HUDEP-2 (cell line): Measurements from ENCODE around the gene TUBA4A.

Experiments
- DNase-seq, 76 experiments: peaks; one replicate each; lab custom pipeline; 2025; ENCODE audit not compliant: unreplicated experiment in 76 of 76; lab: John Stamatoyannopoulos, UW

The TUBA4A gene

DNA sequence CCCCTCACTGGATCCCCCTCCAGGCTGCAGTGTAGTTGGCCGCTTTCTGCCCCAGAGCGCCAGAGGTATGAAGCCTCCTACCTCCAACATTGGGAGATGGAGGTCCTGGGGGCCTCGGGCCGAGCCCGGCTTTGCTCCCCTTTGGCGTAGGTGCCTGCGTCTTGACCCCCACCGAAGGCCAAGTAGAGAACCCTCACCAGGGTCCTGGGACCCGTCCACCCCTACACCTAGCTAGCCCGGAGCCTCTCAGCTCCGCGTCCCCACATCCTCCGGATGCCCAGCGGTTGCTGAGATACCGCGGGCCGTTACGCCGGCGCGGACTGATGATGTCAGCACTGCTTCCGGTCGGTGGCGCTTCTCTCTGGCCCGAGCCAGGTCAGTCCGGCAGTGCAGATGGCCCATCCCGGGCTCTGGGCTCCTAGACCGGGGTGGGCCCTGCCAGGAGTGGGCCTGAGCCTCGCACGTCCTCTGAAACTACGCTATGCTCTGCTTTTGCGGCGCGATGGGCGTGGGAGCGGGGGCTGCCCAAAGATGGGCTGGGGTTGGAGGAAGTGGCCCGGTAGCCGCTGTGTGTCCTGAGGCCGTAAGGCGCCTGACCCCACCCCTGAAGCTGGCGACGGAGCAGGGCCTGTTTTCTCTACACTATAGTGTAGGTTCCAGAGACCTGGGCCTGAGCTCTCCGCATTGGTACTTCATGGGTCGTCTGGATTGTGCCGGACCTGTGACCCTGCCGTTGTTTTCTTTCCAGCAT is 8.4 kb downstream of the TUBA4A start, which contains the start of the genes GLB1L and STK16:
Gene GLB1L (minus strand): TSS at position 297 of the 751 bp plus-strand sequence. CDS start 1,871 bp downstream, outside the sequence.
Gene STK16 (plus strand): TSS at position 332 of the 751 bp plus-strand sequence. CDS start 521 bp downstream, outside the sequence.
- peak in 75 of 76 experiments; percentile 27 to 92 (median 77) for DNase-seq

DNA sequence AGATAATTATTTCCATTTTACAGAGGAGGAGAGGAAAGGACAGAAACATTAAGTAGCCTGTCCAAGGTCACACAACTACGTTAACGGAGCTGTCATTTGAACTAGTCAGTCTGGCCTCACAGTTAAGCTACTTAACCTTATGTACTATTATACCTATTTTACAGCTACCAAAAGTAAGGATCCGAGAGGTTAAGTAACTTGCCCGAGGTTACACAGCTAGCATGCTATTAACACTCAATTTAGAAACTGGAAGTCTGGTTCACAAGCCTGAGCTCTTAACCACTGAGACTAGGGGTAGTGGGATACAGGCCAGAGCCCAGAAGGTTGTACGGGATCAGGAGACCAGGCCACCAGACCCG is 8.9 kb downstream of the TUBA4A start:
- no peak for DNase-seq

DNA sequence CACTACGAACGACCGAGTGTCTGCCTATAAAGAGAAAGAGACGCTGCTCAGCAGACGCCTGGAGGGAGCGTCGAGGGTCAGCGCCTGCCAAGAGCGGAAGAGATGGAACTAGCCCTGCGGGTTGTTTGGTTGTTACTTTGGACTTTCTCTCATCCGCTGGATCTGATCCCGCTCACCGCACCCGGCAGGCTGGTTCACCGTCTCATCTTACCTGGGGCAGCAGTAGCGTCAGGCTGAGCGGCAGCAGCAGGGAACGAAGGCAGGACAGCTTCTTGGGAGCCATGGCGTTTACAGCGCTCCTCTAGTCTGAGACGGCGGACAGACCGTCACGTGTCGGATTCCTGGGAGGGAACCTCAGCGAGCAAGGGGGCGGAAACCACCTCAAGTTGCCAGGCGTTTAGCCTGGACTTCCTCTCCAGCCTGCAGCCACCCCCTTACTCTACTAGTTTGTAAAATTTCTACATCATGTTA is 10.4 kb downstream of the TUBA4A start:
- DNase-seq, result no peak

DNA sequence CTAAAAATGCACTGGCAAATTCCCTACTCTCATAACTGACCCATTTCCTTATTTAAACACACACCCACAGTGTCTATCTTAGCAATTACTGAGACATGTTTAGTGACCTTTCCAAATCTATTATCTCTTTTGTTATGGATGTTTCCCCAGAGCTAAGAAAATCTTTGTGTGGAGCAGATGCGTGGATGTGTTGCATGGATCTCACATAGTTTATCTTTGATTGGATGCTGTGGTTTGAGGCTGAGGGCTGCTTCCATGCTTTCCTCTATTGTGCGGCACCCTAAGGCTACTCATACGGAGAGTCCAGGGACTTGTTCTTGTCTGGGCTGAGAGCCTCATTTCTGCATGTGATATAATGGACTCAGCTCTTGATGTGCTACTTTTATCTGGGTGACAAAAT is 19.4 kb downstream of the TUBA4A start:
- no peak for DNase-seq

DNA sequence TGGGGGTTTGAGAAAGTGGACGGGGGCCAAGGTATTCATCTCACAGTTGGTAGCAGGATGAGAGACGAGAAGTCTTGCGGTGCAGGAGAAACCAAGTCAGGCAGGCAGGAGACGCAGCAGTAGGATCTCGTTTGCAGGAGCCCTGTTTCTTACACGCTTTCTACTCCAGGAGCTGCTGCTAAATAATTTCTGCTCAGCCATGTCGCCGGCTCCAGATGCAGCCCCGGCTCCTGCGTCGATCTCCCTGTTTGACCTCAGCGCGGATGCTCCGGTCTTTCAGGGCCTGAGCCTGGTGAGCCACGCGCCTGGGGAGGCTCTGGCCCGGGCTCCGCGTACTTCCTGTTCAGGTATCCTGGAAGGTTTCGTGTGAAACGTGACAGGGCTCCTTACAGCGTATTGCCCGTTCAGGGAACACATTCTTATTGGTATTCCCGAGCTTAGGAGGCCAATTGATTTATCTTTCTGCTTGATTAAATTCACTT is 23.6 kb downstream of the TUBA4A start:
- DNase-seq, result peak in 35 of 76 experiments; percentile 1 to 61 (median 25)

DNA sequence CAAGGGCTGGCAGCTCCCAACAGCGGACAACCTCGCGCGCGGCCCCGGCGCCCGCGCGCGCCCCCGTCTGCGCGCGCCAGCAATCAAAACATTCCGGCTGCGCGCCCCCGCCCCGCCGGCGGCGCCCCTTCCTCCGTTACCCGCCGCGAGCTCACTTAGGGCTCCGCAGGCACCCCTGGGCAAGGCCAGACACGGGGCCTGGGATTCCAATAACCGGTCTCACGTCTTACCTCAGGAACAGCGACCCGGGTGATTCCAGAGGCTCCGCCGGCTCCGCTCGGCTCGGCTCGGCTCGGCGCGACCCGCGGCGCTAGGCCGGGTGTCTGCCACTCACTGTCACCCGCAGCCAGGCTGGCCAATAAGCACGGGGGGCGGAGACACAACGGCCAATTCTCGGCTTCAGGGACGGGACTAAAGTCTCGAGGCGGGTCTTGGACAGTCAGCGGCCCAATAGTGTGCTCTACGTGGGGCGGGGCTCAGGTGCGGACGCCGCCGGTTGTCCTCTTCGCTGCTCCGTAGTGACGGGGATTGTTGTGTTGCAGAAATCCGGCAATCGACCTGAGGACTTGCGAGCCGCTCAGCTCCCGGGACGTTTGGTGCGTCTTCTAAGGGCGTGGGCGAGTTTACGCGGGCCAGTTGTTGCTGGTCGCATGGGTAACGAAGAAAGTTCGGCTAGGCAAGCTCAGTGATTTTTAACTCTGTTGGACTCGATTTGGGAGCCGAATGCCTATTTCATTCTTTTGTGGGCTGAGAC is 24.2 kb downstream of the TUBA4A start, which contains the start of the genes ANKZF1 and ATG9A:
Gene ANKZF1 (plus strand): TSS at position 502 of the 754 bp plus-strand sequence. CDS start 452 bp downstream, outside the sequence.
Gene ATG9A (minus strand): TSS at position 332 of the 754 bp plus-strand sequence. CDS start 1,612 bp downstream, outside the sequence.
- DNase-seq, result peak in 75 of 76 experiments; percentile 53 to 99 (median 97)

DNA sequence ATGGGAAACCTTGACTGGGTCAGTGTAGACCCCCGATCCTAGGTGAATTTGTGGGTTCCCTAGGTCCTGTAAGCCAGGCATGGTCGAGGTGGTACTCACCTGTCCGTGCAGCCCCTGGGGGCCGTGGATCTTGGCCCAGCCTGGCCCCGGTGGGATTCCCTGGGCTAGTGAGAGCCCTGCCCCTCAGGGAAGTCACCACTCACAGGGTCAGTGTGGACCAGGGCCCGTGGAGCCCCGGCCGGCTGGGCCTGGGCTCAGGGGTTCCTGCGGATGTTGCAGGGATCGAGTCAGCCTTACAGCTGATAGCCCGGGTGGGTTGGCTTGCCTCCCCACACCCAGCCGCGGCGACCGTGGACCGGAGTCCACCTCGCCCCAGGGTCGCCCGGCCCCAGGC is 24.8 kb downstream of the TUBA4A start:
- peak in 1 of 76 experiments; percentile 4 for DNase-seq

DNA sequence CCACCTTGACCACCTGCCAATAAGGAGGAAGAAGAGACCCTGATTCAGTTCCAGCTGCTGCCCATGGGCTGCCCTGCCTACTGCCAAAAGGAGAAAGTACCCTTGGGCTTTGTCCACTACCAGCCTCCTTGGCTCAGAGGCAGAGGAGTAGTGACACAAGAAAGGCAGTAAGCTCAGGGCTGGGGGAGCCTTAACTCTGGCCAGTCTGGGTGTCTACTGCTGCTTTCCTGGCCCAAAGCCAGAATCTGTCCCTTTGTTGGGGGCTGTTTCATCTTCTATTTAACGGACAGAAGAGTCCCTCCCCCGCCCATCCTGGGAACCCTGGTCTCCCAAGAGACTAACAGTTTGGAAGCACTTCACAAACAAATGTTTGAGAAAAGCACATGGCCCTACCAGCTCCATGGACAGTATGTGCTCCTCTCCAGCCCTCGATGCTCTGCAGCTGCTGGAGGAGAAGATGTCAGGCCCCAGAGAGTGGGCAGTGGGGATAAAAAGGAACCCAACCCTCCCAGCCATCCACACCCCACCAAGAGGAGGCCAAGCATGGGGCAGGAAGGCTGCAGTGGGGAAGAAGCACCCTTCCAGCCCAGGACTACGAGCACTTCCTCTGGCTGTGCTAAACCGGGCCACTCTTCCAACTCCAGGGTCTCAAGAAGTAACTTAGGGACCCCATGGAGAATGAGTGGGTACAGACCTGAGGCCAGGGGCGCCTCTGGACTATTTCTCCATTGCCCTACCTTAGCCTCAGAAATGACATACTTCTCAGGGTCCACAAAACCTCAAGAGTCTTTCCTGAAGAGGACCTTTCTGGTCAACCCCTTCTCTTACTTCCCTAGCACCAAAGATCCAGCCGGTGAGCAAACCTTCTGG is 25.4 kb downstream of the TUBA4A start:
- peak in 9 of 76 experiments; percentile 7 to 34 (median 21) for DNase-seq

DNA sequence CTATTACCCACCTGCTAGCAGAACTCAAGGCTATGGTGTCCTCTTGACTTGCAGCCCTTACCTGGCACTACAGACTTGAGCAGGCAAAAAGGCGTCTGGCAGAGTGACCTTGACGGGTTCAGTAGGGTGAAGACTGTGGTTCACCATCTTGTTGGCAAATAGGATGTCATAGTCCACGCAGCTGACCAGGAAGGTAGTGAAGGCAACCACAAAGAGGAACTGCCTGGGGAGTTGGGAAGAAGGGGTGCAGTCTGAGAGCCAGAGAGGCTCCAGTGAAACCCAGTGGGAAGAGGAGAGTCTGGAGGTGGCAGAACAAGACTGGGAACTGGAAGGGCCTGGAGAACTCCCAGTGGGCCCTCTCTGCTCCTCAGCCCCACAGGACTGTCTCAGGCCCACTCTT is 28.4 kb downstream of the TUBA4A start:
- DNase-seq, result no peak

DNA sequence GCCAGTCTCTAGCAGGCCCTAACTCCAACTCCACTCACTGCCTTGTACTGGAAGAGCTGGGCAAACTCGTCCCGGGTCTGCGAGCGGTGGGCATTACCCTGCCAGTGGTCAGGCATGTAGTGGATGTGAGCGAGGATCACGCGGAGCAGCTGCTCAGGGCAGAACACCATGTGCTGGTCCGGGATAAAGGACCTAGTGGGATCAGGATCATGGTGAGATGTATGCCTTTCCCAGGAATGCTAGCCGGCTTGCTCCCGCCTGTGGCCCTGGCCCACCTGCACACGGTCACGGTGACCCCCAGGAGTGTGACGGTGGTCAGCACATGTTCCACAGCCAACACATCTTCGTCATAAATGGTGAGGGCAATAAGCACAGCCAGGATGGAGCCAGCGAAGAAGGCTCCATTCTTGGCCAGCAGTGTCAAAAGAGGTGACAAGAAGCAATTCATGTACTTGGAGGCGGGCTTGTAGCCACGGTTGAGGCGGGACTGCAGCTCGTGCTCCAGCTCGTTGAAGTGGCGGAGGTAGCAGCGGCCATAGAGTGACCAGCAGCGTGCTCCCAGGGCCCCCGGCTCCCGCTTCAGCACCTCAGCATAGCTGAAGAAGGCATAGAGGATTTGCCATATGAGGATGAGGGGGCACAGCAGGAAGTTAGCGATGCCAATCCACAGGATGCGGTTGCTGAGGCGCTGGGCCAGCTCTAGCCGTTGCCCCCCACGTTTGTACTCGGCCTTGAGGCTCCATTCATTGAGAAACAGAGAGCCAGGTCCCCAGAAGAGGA is 29.7 kb downstream of the TUBA4A start:
- no peak for DNase-seq

DNA sequence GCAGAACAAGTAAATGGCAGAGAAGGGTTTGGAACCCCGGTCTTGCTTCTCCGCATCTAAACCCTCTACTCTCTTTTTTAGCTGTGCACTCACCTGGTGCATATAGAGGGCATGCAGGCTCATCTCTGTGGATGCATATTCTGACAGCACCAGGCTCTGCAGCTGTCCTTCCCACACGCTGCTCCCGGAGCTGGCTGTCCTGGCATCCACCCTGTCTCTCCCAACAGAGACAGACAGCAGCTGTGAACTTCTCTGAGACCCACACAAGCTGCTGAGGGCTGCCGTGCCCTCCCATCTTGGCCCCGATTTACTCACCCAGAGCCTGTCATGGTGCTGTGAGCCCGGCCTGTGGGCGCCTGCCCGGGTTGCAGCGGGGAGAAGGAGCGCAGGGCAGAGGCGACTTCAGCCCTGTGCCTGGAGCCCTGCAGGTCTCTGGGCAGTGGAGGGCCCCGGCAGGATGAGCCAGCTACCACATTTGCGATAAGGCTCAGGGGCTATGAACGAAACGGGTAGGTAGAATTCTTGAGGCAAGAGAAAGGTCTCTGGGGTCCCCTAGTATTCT is 31.7 kb downstream of the TUBA4A start:
- no peak for DNase-seq

DNA sequence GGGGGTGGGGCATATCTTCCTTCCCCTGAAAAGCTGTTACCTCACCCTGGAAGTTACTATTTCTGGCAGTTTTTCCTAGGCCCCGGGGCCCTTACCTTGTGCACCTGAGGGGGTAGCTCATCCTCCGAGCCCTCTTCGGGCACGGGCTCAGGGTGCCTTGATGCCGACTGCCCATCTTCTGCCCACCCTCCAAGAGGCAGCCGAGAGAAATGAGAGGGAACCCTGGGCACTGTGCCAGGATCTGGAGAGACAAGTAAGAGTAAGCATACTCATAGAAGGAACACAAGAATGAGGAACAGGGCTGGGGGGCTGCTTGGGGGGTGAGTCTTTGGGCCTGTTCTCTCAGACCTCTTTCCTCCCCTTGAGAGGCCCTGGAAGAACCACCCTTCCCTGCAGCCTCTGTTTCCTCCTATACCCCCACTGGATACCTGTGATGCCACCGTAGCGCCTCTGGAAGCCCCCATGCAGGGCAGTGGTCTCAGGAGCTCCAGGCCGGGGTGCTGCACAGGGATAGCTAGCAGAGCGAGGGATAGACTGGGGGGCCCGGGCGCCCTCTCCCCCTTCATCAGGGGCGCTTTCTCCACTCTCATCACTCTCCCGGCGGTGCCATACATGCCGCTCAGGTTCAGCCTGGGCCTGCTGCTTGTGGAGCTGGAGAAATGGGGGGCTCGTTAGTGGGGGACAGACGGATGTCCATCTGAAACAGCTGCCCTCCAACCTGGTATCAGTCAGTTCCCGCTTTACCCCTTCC is 32.9 kb downstream of the TUBA4A start:
- DNase-seq, result peak in 1 of 76 experiments; percentile 4

DNA sequence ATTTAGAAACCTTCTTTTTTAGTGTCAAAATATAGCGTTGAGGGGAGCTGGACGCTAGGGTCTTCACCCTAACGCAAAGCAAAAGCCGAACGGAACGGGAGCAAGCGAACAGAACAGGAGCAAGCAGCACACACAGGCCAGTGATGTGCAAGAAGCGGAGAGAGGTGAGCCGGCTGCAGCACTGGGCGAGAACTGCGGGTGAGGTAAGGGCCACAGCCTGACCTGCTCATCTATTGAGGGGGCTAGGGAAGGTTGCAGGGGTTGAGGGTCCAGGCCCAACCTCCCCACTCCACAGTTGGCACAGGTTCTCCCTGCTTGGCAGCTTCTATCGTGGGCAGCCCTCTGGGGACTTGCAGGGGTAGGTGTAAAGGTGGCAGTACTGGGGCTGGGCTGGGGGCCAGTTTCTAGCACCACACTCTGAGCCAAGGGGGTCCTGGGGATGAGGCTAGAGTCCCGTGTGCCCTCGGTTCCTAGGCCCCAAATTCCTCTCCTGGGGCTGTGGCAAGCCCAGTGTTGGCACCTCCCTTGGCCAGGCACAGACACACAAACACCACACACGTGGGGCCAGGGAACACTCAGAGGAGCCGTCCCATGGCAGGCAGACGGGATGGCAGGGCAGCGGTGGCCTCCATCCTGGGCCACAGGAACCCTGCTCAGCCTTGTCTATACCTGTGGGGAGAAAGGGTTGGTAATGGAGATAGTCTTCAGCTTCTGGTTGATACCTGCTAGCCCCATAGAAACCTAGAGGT is 33.8 kb downstream of the TUBA4A start:
- no peak for DNase-seq

DNA sequence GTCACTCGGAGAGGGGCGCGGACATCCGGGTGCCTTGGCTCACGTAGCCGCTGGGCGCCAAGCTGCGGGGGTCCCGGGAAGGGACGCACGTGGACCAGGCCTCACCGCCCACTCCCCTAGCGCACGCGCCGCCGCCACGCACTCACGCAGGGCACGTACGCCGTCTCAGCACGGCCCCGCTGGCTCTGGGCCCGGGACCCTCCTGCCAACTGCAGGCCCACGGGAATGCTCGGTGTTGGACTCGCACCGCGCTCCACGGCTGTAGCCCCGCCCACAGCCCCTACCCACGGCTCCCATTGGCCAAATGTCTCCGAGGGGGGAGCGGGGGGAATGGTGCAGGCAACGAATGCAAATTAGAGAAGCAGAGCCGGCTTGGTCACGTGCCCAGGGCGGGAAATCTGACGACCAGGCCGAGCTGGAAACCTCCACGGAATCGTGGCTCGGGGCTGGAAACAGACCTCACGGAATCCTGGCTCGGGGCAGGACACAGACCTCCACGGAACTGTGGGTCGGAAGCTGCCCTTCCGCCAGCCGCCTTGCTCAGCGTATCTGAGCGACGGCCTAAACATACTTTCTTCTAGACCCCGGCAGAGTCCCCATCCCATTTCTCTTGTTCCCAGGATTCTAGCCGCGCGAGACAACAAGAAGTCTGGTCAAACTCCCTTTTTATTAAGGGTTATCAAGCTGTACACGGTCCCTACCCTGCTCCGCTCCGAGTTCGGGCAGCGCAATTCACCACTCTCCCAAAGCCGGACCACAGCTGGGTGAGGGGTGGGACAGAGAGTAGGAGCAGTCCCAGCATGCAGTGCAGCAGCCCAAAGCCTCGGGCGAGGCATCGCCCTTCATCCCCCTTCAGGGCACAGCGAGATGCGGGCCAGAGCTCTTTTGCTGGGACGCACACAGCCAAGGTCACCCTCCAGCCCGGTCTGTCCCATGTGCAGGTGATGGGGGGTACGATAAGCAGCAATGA is 34.7 kb downstream of the TUBA4A start, which contains the start of gene ABCB6:
Gene ABCB6 (minus strand): TSS at position 227 of the 970 bp plus-strand sequence. CDS start 285 bp downstream, outside the sequence.
- DNase-seq, result peak in 75 of 76 experiments; percentile 34 to 97 (median 92)

DNA sequence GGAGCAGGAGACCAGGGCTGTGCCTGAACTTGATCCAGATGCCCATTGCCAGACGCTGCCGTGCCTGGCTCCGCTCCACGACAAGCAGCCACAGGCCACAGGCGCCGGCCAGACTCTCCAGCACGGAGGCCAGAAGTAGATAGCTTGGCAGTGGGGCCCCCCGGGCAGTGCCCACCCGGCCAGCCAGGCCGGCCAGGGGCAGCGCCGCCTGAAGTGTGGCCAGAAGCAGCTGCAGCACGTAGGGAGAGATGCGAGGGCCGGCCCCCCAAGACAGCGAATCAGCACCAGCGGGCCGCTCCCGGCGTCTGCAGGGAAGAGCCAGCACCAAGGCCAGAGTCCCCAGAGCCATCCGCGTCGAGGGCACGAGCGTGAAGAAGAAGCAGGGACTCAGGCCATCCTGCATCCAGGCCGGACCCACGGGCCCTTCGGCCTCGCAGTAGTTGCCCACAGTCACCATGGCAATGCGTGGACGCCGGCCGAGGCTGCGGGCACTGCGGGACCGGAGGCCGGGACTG is 35.4 kb downstream of the TUBA4A start:
- peak in 53 of 76 experiments; percentile 31 to 88 (median 64) for DNase-seq

DNA sequence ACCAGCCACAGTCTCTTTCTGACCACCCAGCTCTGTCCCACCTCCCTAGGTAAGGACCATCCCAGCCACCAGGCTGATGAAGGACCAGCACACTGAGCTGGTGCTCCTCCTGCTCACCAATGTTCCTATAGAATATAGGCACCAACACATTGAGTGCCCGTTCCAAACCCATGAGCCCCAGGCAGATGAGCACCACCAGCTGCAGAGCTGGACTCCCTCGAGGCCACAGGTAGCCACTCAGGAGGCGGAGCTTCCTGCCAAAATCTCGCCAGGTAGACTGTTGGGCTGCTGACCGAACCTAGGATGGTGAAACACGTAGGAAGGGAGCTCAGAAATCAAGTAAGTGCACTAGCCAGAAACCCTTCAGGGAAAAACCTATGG is 37.2 kb downstream of the TUBA4A start:
- no peak for DNase-seq
